HEK293T (cell line): Measurements from ENCODE around the gene FAM83D.

Source experiments
- NFRKB ChIP-seq: fragments of 450-650 bp; IDR thresholded peaks from 2 replicates; pipeline ENCODE4 v1.6.1; 2016; ENCODE audit warnings: mild to moderate bottlenecking, moderate library complexity
- SP1 ChIP-seq: fragments of 450-650 bp; IDR thresholded peaks from 2 replicates; pipeline ENCODE4 v1.6.1; 2017
- TARDBP ChIP-seq: fragments of 450-650 bp; IDR thresholded peaks from 2 replicates; pipeline ENCODE4 v1.6.1; 2016

- no peak for TF ChIP-seq TARDBP
- TF ChIP-seq NFRKB, result no peak
- no peak for TF ChIP-seq SP1
Measured at GRCh38 chr20:38883981-38884733, 42.1 kb upstream of the FAM83D start.
